Mesenchymal stem cell (in vitro differentiated cells and primary cell): ENCODE measurements around the gene STMN3. TPM values are rescaled to one million over a fixed set of nuclear protein-coding genes. Genes with fewer than 3 reads are reported as not detected.

Source experiments
- small RNA-seq: library from polyadenylated mRNA; stranded (forward); fragments of <200 nt; extraction: miRNeasy Mini kit (QIAGEN cat#:217004); gene quantifications from one replicate; pipeline ENCODE3, GENCODE V24; 2013; ENCODE audit warnings: low read depth

Gene STMN3

Small RNA genes lying within 50 kb of the gene (small RNA-seq; reads per million reads assigned to genes)
- not detected for gene TNFRSF6B
